NCI-H82 treated with DMSO at 0.1 percent for 48 hours (cell line): ENCODE data around the gene NGEF.
"Not testable (repeated sequence)": the region's sequence is repeated elsewhere in the genome, so short reads cannot be mapped to it uniquely, and the experiment has no call there.

Source experiments
- DNase-seq: peaks from one replicate; lab custom pipeline; 2025; ENCODE audit not compliant: unreplicated experiment; lab: John Stamatoyannopoulos, UW

The NGEF gene

DNA sequence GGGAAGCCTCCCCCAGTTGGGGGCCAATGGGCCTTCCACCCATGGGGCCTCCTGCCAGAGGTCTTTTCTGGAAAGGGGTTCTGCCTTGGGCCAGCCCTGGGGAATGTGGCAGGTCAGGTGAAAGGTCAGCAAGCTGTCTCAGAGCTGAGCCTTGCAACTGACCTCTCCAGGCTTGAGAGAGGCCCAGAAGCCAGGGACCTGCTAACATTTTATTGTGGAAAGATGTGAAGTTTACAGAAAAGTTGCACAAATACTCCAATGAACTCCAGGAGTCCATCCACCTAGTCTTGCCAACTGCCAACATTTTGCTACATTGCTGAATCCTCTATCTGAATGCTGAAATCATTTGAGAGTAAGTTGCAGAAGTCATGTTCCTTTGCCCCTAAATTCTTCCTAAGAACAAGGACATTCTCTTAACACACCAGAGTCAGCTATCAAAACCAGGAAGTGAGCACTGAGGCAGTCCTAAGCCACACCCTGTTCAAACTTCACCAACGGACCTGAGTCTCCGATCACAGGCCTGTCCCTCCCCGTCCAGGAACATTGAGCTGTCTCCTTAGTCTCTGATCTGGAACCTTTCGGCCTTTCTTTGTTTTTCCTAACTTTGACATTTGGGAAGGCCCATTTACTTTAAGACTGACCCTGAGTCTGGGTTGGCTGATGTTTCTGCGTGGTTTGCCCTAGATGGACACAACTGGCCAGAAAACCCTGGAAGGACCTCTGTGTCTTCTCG lies 139.0 kb downstream of the NGEF start:
- no peak for DNase-seq

DNA sequence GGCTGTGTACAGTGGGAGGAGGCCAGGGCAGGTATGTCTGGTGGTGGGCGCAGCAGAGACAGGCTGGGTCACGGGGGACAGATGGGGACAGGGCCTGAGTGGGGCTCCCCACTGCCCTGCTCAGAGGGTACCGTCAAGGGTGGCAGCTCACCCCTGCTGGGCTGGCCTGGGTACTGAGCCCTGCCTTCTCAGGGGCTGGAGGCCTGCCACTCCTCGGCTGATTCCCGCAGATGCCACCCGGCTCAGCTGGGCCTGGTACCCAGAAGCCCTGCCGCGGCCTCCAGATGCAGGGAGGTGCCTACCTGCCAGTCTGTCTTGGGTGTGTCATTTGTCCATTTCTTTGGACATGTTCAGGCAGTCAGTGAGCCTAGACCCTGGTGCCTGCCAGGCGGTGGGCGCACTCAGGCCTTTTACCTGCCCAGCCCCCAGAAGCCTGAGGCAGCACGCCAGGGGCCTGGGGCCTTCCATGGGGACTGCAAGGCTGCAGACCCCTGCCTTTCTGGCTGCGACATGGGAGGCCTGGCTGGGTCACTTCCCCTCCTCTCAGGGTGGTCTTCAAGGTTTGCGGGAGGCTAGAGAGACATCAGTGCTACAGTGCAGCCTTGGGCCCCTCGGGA lies 139.7 kb downstream of the NGEF start:
- DNase-seq = no peak

DNA sequence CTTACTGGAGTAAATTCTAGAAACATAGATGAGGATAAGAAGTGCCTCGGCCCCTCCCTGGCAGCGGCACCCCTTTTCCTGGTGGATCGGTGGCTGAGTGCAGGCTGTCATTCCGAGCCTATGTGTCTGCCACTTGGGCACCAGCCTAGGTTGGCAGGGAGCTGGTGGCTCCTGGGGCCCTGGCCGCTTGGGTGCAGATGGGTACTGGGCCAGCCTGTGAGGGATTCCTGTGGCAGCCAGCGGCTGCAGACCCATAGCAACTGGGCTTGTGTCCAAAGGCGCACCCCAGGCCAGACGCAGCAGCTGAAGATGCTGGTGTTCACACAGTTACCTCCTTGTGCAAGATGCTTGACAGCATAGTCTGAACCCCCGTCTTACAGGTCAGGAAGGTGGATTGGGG lies 140.2 kb downstream of the NGEF start:
- DNase-seq = no peak

DNA sequence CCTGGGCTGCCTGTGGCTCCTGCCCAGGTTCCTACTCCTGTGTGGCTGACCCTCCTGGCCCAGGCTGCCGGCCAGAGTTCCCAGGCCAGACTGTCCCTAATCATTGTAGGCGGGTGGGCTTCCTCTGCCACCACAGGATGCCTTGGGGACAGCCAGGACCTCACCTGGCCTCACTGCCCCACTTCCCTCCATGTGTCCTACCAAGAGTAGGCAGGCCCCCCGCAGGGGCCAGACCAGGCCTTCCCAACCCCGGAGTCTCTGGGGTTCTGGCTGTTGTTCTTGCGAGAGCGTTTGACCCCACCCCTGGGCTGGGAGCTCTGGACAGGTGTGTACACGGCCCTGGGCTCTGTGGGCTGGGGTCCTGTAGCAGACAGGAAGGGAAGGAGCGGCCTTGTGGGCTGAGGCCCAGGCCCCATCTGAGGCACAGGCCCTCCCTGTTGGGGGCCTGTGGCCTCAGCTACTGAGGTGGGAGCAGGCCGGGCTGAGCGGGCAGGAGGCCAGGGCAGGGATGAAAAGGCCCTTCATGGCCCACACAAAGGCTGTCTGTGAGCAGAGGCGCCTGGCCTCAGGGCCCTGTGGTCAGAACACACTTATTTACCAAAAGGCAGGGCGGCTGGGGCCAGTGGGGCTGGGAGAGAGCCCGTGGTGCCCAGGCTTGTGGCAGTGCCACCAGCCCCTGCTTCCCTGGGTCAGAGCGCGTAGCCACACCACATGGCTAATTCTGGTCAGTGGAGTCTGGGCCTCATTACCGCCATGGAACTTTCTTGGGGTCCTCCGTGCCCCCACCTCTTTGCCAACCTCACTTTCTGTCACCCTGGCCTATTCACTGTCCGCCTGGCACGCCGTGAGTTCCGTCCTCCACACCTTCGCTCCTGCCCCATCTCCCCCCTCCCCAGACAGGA lies 141.0 kb downstream of the NGEF start:
- no peak for DNase-seq

DNA sequence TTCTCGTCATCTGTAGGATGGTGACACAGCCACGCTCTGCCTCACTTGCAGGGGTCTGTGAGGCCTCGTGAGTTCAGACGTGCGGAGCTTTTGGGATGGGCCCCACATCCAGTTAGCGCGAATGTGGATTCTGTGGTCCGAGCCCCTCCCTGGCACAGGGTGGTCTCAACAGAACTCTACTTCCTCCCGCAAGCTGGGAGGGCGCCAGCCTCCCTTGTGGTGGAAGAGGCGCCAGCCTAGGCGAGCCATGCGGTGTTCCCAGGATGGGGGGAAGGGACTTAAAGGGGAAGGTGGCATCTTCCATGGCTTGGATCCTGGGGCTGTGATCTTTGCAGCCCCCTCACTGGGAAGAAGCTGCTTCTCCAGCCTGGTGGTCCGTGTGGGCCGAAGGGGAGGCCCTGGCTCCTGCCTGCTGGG lies 141.6 kb downstream of the NGEF start:
- no peak for DNase-seq

DNA sequence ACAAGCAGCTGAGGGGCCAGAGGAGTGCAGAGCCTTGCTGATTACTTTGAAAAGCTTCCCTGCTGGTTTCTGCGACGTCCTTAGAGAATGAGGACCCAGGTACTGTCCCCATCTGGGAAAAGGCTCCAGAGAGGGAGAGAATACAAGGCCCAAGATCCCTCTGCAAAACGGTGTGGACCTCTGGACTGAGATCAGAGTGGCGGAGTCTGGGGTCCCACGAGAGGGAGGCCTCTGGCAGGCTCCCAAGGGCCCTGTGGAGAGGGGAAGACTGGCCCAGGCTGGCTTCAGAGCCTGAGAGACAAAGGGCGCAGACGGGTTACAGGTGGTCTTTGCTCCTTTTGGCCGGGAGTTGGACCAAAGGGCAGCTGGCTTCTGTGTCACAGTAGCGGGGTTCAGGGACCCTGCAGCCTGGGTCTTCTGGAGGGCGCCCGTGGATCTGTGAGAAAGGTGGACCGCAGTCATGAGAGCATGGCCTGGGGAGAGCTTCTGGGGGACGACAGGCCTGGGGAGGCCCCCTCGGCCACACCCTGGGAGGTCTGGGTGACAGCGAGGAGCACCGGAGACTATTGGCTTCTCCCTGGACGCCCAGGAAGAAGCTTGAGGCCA lies 142.2 kb downstream of the NGEF start:
- DNase-seq = no peak

DNA sequence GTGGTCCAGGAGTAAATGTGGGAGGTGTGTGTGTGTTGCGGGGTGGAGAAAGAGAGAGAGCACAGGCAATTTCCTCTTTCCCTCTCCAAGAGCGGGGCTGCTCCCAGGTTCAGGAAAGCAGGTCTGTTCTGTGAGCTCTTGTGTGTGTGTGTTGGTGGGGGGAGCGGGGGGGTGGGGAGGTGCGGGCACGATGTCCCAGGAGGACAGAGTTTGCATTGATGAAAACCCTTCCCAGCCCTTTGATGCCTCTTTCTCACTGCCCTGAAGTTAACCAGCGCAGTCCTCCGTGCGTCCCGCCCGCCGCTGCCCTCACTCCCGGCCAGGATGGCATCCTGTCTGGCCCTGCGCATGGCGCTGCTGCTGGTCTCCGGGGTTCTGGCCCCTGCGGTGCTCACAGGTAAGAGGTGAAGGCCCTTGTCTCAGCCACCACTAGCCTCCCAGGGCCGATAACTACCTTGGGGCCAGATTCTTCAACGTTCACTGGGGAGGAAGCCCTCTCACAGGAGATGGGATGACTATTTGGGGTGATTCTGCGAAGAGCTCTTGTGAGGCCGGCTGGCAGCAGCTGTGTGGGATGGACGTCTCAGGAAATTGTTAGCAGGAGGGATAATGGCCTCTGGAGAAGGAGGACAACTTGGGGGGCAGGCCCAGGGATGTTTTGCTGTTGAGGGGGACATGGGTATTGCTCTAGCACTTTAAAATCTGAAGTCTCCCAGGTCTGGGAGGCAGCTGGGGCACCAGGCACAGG lies 142.9 kb downstream of the NGEF start, which contains the start of gene SNORC:
Gene SNORC, plus strand, starts transcription at position 247 of the 748 bp plus-strand sequence. Its CDS starts 78 bp downstream, at position 325.
- DNase-seq = no peak

DNA sequence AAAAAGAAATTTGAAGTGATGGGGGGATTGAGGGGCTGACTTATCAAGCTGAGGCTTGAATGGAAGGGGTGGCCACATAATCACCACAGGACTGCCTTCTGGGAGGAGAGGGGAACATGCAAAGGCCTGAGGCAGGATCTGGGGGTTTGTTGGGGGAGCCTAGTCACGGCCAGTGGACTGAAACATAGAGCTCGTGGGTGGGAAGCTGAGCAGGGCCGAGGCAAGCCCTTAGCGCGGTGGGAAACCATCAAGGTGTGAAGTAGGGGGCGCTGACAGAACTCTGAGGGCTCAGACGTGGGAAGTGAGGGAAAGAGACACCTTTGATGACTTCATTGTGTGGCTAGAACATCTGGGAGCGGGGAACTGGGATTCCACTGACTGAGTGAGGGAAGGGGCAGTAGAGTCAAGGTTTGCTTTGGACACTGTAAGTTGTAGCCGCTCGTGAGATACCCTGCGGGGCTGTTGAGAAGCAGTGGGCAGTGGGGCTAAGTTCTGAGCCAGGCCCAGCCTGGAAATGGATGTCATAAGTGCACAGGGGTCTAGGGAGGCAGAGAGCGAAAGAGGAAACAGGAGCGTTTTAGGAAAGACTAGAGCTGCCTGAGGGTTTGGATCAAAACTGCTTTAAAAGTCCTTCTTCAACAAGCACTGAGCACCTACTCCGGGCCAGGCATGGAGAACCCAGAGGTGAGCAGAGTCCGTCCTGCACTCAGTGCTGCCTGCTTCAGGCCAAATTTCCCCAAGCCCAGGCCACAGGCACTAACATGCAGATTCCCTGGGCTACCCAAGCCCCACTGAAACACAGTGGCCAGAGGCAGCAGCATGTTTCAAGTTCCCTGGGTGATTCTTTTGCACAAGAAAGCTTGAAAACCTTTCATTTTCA lies 143.7 kb downstream of the NGEF start:
- no peak for DNase-seq

DNA sequence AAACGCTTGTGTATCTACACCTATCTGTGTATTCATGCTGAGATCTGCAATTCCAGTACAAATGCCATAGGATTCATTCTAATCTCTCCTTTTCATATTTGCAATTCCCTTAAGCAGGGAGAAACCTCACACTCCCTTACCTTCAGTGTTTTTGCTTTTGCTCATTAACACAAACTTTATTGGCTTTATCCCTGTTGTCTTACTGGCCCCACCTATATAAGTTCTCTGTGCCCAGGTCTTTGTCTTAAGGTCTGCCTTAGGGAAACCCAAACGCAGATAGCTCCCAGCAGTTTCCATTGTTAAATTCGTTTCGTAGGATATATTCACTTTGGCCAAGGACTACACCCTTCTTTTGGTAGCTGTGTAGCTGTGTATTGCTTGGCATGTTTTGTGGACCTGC lies 147.0 kb downstream of the NGEF start:
- DNase-seq = no peak

DNA sequence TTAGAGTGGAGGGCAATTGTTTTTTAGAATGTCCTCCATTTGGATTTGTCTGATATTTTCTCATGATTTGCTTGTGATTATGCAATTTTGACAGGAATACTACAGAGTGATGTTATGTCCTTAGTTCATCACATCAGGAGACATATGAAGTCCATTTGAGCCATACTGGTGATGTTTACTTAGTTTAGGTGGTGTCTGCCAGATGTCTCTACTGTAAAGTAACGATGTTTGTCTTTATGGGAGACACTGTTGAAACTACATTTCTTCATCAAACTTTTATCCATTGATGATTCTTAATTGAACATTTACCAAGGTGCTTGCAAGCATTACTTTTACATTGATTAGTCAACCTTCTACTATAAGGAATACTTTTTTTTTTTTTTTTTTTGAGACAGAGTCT lies 147.9 kb downstream of the NGEF start:
- no peak for DNase-seq

DNA sequence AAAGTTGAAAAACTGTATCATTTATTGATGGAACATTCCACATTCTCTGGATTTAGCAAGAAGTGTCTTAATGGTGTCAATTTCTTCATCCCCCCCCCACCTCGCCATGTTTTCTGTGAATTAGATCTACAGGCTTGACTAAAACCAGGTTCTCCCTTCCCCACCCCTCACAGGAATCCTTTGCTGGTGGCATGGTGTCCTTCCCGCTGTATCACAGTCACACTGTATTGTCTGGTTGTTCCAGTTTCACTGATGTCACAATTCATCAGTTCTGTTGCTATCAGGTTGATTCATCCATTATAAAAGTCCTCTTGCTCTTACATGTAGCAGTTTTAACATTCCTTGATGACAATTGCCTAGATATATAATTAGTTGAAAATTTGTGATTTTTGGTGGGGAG lies 149.1 kb downstream of the NGEF start:
- no peak for DNase-seq

DNA sequence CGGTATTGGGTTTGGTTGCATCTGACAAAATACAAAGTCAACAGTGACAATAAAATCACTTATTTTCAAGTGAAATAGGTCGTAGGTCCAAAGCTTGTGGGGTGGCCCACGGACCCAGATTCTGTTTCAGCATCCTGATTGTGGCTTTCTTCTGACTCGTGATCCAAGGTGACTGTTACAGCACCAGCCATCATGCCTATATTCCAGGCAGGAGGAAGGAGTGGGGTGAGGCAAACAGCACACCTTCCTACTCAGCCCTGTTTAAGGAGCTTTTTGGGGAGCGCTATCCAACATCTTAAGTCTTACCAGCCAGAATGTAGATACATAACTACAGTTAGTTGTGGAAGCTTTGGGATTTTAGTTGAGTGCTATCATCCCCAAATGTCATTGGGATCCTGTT lies 151.7 kb downstream of the NGEF start:
- no peak for DNase-seq

DNA sequence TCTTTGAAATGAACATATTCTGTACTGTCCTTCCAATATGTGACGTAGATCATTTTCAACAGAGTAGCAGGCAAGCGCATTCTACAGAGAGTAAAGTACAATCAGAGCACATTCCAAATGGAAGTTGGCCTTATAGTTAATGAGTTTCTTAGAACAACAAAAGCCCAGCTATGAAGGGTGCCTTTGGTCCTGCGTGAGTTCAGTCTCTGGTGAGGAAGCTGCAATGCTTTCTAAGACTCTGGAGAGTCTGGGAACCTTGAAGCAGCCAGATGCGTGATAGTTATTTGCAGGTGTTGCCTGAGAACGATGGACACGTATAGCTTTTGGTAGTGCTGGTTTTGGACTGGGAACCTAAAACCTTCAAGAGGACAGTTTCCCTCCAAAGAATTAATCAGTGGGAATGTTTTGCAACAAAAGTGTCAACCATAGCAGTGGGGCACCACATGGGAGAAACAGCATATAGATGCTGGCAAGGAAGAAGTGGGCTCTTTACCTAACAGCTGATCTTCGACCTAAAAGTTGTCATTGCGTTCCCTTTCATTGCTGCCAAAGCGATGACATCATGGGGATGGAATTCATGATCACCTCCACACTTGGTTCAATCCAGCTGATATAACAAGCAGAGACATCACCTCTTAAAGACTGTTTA lies 152.3 kb downstream of the NGEF start:
- DNase-seq = no peak

DNA sequence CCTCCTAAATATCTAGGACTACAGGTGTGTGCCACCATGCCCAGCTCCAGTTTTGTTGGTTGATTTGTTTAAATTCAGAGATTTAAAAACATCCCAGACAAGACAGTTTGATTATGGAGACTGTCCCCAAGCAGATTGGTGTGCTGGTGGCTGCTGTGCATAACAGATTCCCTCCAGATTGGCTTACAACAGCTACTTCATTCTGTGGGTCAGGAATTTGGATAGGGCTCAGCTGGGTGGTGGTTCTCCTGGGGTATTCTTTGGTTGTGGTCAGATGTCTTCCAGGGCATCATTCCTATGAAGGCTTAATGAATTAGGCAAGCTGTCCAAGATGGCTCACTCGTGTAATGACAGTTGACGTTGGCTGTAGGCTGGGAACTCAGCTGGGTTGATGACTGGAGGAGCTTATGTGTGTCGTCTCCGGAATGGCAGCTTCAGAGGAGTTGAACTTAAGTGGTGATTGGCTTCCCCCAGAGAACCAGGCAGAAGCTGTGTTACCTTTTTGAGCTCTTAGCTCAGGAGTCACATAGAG lies 153.6 kb downstream of the NGEF start:
- DNase-seq = no peak

DNA sequence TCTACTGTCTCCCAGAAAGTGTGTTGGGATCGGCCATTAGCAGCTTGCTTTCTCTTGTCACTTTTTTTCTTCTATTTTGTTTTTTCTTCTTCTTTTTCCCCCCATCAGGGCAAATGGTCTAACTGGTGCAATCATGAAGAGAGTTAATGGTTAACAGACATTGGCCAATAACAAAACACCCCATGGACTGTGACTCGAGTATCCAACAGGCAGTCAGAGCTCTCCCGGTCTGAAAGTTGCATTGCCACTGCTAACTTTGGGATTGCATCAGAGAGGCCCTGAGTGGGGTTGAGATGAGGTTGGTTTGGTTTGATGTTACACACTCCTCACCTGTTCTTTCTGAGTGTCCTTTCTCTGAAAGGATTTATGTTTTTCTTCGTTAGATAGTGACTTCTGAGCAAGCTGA lies 155.9 kb downstream of the NGEF start:
- no peak for DNase-seq

DNA sequence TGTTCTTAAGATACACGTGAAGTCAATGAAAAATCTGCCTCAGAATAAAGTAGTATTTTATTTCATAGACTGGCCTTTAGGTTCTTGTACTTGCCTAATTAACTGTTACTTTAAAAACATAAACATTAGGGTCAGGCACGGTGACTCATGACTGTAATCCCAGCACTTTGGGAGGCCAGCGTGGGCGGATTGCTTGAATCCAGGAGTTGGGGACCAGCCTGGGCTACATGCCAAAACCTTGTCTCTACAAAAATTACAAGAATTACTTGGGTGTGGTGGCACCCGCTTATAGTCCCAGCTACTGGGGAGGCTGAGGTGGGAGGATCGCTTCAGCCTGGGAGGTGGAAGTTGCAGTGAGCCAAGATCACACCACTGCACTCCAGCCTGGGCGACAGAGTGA lies 159.0 kb downstream of the NGEF start:
- no peak for DNase-seq

DNA sequence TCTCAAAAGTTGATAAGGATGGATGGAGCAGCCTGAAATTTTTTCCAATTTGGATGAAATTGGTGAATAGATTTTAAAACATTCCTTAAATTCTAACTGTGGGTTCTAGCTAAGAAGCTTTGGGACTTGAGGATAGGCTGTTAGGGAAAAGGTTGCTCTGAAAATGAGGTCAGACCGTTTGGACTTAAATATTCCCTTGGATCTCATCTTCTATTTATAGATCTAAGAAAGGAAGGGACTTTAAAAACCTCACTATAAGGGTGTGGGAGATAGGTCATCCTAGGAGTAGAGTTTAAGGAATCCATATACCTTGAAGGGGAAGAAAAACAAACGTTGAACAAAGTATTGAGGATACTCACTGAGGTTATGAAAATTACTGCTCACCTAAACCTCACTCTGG lies 160.4 kb downstream of the NGEF start:
- DNase-seq = no peak

DNA sequence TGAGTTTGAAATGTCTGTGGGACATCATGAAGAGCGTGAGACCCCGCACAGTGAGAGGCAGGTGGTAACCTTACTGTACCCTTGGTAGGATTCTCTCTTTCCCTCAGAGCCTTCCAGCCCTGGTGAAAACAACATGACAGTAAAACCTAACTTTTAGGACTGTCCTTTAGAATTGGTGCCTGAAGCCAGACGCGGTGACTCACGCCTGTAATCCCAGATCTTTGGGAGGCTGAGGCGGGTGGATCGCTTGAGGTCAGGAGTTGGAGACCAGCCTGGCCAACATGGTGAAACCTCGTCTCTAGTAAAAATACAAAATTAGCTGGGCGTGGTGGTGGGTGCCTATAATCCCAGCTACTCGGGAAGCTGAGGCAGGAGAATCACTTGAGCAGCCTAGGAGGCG lies 161.0 kb downstream of the NGEF start:
- not testable (repeated sequence) for DNase-seq

DNA sequence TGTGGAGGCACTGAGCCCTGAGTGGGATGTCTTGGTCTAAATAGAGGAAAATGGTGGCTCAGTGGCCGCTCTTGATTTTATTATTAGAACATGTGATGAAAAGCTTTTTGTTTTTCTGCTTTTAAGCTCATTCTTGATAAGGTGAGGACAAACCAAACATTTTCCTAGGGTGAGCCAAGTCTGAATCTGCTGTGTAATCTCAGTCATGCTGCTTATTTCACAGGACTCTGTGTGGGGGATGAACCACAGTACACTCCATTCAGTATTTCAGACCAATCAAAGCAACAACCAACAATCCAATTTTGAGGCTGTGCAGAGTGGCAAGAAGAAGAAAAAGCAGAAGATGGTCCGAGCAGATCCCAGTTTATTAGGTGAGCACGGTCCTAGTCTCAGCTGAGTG lies 163.0 kb downstream of the NGEF start:
- no peak for DNase-seq
